Activated T-helper 1 cell treated with anti-CD3 and anti-CD28 coated beads, Interleukin-2, amount 50 U/mL, for 16 hours (primary cell): ENCODE measurements around the gene GALNT9.
"Not testable (repeated sequence)": the region's sequence is repeated elsewhere in the genome, so short reads cannot be mapped to it uniquely, and the experiment has no call there.

ENCODE experiments used
- DNase-seq, 2 donors: peaks; one replicate each; pipeline ENCODE4 v3.0.0-alpha.2; 2020; ENCODE audit warnings: low read depth in 1 of 2, low spot score in 1 of 2

GALNT9 gene

GRCh38 chr12:132202929-132203721 is 126.3 kb downstream of the GALNT9 start:
- DNase-seq = no peak

DNA sequence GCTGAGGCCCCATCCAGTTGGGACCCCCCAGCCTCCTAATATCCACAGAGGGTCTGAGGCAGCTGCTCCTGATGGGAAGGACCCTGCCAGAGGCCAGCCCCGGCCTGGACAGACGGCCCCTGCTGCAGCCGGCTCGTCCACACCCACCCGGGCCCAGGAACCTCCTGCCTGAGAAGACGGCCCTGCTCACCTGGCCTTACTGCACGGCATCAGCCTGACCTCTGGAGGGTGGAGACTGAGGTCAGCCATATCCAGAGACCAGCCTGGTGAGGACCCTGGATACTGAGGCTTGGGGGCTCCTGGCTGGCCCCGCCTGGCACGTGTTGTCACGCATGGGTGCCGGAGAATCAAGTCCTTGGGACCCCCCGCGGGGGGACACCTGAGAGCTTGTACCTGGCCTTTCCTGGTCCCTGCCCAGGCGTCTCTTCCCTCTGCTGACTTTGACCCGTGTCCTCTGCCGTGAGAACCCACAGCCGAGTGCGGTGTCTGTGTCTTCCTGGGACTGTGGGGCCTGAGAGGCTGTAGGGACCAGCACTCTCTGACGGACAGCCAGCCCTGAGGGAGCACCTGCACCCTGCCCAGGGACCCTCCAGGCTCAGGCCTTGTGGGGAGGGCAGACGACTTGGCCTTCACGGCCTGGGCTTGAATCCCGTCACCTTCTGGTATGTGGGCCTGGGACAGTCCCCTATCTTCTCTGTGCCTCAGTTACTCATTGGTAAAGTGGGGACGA is 127.8 kb downstream of the GALNT9 start:
- no peak for DNase-seq

- DNase-seq = no peak
Observed at GRCh38 chr12:132200800-132201199, 128.6 kb downstream of the GALNT9 start.

- DNase-seq = no peak
Observed at GRCh38 chr12:132199526-132200319, 129.7 kb downstream of the GALNT9 start.

GRCh38 chr12:132199101-132199500 is 130.3 kb downstream of the GALNT9 start:
- no peak for DNase-seq

DNA sequence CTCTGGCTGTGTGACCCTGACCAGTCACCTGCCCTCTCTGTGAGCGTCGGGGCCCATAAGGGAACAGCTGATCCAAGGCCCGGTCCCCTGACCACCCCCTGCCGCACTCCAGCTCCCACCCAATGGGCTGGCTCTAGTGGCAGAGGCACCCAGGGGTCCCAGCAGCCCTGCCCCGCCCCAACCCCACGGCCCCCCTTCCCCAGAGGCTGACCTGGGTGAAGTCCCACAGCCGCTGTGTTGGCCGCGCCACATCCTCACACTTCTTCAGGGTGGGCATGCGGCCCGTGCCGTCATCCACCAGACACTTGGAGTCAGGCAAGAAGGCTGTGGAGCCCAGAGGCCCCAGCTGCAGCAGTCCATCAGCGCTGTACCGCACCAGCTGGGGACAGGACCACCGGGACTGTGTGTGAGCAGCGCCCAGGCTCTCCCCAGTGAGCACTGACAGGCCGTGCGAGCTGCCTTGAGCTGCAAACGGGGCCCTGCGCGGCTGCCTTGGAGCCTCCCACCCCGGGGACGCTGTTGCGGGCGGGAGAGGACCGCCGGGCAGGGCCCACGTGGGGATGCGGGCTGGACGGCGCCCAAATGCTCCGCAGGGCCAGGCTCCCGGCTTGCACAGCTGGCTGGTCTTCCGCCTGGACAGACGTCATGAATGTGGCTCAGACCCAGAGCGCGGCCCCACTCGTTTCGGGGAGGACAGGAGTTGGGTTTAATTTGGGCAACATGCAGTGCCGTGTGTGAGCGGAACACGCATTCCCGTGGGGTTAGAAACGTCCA is 131.6 kb downstream of the GALNT9 start:
- DNase-seq = no peak

- DNase-seq = no peak
Observed at GRCh38 chr12:132196873-132197390, 132.5 kb downstream of the GALNT9 start.

- no peak for DNase-seq
Observed at GRCh38 chr12:132196038-132196872, 133.1 kb downstream of the GALNT9 start.

DNA sequence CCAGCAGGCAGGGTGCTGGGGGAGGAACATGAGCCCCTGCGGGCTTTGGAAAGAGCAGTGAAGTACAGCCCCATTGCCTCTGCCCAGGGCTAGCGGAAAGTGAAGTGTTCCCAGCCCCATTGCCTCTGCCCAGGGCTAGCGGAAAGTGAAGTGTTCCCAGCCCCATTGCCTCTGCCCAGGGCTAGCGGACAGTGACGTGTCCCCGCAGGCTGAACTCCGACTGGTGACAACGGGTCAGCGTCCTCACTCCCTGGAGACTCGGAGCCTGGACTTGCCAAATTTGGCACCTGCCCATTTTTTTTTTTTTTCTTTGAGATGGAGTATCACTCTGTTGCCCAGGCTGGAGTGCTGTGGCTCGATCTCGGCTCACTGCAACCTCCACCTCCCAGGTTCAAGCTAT is 134.1 kb downstream of the GALNT9 start:
- not testable (repeated sequence) for DNase-seq

- no peak for DNase-seq
Observed at GRCh38 chr12:132194556-132194955, 134.8 kb downstream of the GALNT9 start.

GRCh38 chr12:132194056-132194455 is 135.3 kb downstream of the GALNT9 start:
- DNase-seq = no peak

DNA sequence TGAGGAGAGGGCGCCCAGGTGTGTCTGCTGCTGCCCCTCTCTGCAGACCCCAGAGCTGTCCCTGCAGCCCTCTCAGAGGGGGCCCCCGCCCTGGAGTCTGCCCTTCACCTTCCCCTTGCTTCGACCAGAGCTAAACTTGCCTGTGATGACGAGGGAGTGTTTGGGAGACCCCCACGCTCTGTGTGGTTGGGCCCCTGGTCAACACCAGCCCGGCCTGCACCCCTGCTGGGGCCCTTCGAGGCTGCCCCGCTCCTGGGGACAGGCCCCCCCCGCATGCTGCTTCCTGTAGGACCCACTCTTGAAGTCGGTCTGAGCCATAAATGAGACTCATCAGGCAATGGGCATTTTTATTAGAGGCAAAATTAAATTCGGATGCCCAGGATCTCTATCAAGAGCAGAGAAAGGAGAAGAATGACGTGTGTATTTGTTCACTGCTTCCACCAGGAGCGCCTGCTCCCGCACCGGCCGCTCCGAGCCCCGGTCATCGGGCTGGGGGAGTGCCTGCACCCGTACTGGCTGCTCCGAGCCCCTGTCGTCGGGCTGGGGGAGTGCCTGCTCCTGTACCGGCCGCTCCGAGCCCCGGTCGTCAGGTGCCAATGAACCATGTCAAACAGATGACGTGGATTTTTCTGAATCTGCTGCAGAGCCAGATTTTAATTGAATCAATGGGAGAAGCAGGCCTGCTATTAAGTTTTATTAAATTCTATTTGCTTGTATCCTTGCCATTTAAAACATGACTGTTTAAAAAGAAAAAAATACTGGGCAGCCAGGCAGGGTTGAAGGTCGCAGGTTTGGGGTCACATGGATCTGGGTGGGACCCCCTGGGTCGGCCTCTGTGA is 137.5 kb downstream of the GALNT9 start:
- DNase-seq = no peak

DNA sequence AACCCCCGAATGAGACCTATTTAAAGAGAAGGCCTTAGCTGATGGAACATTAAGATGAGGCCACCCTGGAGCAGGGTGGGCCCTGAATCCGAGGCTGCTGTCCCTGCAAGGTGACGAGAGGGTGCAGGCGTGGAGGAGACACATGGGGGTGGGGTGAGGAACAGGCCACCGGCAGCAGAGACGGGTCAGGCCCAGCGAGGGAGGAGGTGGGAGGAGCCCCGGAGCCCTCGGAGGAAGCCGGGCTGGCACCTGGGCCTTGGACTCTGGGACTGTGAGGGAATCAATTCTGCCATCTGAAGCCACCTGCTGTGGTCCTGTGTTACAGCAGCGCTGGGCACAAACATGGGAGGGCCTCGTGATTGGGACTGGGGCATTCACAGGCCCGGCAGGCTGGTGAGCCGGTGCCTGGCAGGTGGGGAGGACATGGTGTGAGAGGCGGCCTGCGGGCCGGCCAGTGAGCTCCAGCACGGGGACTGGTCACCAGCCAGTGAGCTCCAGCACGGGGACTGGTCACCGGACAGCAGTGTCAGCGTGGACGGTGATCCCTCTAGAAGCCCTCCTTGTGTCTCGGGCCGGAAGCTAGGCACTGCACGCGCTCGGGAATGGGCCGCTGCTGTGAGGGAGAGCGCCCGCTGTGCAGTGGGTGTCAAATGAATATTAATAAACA is 138.4 kb downstream of the GALNT9 start:
- no peak for DNase-seq

DNA sequence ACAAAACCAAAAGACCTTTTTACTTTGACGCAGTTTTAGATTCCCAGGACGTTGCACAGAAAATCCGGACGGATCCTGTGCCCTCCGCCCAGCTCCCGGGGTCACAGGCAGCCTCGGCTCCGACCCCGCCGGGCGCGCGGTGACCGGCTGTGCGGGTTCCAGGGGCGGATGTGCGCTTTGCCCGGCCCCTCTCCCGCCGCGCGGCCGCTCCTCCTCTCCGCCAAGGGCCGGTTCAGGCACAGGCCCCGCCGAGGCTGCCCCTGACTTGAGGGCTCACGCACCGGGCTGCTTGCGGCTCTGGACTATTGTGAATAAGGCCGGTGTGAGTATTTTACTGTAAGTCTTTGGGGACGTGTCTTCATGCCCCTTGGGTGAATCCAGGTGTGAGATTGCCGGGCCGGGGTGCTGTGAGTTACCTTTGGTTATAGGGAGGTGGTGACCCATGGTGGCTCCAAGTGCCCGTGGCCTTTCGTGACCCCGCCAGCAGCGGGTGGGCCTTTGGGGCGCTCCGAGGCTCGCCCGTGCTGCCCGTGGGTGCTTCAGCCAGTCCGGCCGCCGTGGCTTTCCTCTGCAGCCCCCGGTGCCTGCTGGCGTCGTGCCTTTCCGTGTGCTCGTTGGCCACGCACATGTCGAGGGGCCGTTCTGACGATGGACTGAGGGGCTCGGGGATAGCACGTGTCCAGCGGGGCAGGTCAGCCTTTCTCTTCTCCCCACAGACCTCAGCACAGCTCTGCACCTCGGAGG is 139.2 kb downstream of the GALNT9 start:
- DNase-seq = no peak

GRCh38 chr12:132189378-132190011 is 139.9 kb downstream of the GALNT9 start:
- DNase-seq = peak; percentile 86 to 91

GRCh38 chr12:132188916-132189325 is 140.5 kb downstream of the GALNT9 start:
- no peak for DNase-seq

- no peak for DNase-seq
Observed at GRCh38 chr12:132188451-132188901, 140.9 kb downstream of the GALNT9 start.
